ES-I3 (cell line): ENCODE results near the gene NDUFA8.

Experiments
- H3K36me3 ChIP-seq: 2 replicates; pipeline ENCODE4 v1.6.1; 2013; ENCODE audit warnings: mild to moderate bottlenecking, low read length, control low read depth, moderate library complexity; ENCODE audit not compliant: insufficient read depth
- H3K4me1 ChIP-seq: 2 replicates; pipeline ENCODE4 v1.6.1; 2013; ENCODE audit warnings: mild to moderate bottlenecking, control low read depth, low read length; ENCODE audit not compliant: insufficient read depth
- H3K9ac ChIP-seq: 2 replicates; pipeline ENCODE4 v1.6.1; 2013; ENCODE audit warnings: low read depth, mild to moderate bottlenecking, low read length, moderate library complexity
- H3K9me3 ChIP-seq: 2 replicates; pipeline ENCODE4 v1.6.1; 2013; ENCODE audit warnings: mild to moderate bottlenecking, low read length, moderate library complexity; ENCODE audit not compliant: control insufficient read depth, insufficient read depth

NDUFA8 gene

DNA sequence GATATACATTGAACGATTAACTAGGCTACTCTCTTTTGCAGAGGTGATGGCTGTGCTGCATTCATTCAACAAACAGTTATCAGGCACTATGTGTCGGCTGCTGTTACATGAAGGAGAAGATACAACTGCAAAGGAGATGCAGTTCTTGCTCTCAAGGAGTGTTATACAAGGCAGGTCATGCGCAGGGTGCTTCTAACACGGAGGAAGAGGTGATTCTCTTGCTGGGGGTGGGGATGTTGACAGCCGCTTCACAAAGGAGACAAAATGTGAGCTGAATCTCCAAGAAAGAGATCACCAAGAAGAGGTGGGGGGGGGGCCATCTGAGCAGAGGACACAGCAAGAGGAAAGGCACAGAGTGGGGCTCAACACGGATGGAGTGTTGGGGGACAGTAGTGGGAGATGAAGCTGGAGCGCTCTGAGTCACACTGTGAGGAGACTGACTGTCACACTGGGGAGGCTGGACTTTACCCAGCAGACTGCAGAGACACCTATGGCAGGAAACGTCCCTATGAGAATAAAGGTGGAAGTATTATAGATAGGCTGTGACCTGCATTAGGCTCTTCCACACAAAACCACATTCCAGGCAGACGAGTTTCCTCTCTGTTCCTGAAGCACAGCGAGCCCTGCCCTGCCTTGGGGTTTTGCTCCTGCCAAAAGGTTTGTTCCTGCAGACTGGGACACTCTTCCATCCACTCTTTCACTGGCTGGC, 20.9 kb downstream of the NDUFA8 start:
- peaks cover 29% of the 10 kb centered on the region for H3K4me1 ChIP-seq
- H3K36me3 ChIP-seq, result no peaks in the 10 kb centered on the region; the same call in 1 of the 2 replicates
- no peaks in the 10 kb centered on the region for H3K9me3 ChIP-seq
- H3K9ac ChIP-seq, result no peak overlapping the region

DNA sequence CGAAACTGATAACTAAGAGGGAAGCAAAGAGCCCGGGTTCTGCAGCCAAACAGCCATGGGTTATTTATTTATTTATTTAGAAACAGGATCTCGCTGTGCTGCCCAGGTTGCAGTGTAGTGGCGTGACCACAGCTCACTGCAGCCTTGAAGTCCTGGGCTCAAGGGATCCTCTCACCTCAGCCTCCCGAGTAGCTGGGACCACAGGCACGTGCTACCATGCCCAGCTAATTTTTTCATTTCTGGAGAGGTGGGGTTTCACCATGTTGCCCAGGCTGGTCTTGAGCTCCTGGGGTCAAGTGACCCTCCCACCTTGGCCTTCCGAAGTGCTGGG, 24.1 kb downstream of the NDUFA8 start:
- no peak overlapping the region for H3K9ac ChIP-seq
- peaks cover 55% of the 10 kb centered on the region for H3K4me1 ChIP-seq
- H3K9me3 ChIP-seq, result no peaks in the 10 kb centered on the region
- no peaks in the 10 kb centered on the region for H3K36me3 ChIP-seq

DNA sequence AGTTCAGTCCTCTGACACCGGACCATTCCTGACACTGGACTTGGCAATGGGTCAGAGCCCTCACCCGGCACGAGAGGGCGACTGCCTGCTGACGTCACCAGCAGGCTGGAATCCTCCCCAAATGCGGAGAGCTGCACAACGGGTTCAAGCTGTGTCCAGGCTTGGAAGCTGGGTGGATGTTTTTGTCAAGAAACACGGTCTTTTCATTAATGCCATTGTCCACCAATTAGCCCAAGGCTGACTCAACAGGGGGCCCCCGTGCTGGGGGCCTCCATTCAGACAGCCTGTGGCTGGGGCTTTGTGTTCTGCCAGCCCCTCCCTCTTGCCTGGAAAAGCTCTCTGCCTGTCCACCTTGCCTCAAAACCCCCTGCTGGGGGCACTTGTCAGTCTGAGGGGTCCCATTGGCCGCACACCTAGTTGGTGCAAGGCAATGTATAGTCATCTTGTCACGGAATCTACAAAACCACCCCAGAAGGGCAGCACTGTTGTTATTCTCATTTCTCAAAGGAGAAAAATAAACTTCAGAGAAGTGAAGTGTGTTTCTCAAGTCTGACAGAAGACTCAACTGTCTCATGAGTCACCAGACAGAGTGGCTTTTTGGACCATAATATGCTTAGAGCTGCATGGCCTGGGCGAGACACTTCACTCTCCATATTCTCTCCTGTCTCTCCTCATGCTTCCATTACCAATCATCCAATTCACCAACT, 24.6 kb downstream of the NDUFA8 start:
- peaks cover 55% of the 10 kb centered on the region for H3K4me1 ChIP-seq
- no peaks in the 10 kb centered on the region for H3K9me3 ChIP-seq
- H3K36me3 ChIP-seq, result no peaks in the 10 kb centered on the region
- H3K9ac ChIP-seq, result no peak overlapping the region

DNA sequence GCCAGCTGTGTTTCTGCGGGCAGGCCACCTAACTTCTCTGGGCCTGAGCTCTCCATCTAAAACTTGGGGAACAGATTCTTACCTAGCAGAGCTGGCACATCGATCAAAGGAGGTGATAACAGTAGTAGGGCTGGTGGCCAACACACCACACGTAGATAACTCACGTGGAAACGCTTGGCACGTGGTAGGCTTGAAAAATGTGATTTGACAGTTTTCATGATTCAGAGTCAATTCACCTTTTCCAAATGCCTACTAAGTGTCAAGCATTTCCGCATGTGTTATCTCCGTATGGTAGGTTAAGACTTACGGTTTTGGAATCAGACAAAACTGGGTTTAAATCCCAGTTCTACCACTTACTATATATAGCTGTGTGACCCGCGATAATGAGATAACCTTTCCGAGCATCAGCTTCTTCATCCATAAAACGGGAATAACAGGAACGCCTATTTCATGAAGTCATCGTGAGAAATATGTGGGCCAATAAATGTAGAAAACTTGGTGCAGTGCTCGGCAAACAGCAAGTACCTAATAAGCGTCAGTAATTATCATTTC, 25.5 kb downstream of the NDUFA8 start:
- no peaks in the 10 kb centered on the region for H3K36me3 ChIP-seq
- no peaks in the 10 kb centered on the region for H3K9me3 ChIP-seq
- peaks cover 53% of the 10 kb centered on the region for H3K4me1 ChIP-seq
- H3K9ac ChIP-seq, result no peak overlapping the region

DNA sequence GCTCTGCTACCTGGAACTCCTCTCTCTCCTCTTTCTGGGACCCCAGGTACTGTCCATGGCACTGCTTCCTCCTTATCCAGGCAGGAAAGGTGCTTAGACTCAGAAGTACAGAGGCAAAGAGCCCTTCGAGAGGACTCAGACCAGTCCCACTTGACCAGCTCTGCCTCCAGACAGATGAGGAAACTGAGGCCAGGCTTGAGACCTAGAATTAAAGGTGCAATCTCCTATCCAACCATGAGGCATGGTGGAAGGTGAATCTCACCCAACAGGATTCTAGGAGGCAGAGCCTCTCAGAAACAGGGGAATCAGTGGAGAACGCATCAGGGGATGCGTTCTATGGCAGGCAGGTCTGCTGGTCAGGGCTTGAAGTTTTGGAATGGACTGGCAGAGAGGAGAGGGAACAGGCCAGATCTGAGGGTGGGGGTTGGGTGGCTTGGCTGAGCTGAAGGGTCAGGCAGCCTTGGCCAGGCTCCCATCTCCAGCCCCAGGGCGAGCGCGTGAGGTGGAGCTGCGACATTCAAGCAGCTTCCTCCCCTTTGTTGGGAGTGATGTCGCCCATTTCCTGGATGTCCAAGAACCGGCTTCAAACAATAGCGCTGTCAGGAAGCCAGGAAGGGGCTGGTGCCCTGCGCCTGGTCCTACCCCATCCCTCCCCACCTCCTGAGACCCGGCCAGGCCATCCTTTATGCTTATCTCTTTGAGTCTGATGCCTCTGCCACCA, 26.2 kb downstream of the NDUFA8 start:
- Histone ChIP-seq H3K9me3 (no peaks in the 10 kb centered on the region), H3K4me1 (peaks cover 46% of the 10 kb centered on the region), H3K9ac (no peak overlapping the region), H3K36me3 (no peaks in the 10 kb centered on the region)

DNA sequence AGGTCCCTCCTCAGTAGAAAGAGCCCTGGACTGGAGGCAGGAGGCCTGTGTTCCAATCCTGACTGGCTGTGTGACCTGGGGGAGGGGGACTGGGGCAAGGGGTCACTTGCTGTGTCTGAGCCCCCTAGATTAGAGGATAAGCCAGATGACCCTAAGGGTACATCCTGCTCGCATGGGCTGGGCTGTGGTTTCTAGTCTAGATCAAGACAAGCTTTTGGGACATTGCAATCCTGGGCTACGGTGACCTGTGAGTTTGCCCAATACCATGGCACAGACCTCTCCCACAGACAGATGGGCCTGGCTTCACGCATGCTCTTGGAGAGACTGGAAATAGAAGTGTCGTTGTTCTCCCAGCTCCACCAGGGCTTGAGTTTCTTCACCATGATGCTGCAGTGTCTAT, 27.0 kb downstream of the NDUFA8 start:
- Histone ChIP-seq H3K9ac (no peak overlapping the region), H3K4me1 (peaks cover 42% of the 10 kb centered on the region), H3K36me3 (no peaks in the 10 kb centered on the region), H3K9me3 (no peaks in the 10 kb centered on the region)

DNA sequence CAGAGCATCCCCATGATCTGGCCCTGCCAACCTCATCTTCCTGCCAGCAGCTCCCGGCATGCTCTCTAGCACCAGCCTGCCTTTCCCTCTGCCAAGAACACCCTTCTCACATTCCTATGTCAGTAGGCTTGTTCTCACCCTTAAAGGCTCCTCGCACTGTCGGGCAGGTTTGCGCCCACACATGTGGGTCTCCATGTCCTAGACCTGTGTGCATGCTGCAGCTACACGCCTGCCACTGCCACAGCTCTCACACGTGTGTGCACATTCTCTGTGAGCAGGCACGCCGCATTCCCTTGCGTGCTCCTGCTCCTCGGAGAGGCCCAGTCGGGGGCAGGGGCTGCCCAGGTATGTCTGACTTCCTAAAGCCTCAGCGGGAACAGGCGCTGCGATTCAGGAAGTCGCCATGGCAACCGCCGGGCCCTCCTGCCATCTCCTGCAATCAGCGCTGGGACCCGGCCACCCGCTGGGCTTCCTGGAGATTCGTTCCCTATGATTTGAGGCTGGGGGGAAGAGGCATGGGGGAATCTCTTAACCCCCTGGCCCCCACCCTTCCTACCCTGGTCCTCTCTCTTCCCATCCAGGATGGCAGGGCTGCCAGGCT, 28.1 kb downstream of the NDUFA8 start:
- H3K9me3 ChIP-seq, result no peaks in the 10 kb centered on the region
- peaks cover 42% of the 10 kb centered on the region for H3K4me1 ChIP-seq
- H3K9ac ChIP-seq, result no peak overlapping the region
- no peaks in the 10 kb centered on the region for H3K36me3 ChIP-seq

DNA sequence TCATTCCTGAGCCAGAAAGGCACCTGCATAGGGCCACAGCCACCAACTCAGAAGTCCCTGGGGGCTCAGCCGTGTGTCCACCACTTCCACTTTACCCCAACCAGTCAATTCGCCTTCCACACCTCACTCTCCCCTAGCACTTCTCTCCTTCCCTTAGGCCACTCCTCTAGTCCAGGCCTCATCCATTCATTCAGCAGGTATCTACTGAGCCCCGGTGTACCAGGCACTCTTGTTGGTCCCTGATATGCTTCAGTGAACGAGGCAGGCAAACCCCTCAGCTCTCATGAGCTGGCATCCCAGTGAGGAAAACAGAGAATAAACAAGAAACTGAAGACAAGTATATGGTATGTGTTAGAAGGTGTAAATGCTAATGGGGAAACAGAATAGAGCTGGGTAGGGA, 28.7 kb downstream of the NDUFA8 start:
- no peaks in the 10 kb centered on the region for H3K9me3 ChIP-seq
- H3K4me1 ChIP-seq, result peaks cover 44% of the 10 kb centered on the region
- no peak overlapping the region for H3K9ac ChIP-seq
- H3K36me3 ChIP-seq, result no peaks in the 10 kb centered on the region

DNA sequence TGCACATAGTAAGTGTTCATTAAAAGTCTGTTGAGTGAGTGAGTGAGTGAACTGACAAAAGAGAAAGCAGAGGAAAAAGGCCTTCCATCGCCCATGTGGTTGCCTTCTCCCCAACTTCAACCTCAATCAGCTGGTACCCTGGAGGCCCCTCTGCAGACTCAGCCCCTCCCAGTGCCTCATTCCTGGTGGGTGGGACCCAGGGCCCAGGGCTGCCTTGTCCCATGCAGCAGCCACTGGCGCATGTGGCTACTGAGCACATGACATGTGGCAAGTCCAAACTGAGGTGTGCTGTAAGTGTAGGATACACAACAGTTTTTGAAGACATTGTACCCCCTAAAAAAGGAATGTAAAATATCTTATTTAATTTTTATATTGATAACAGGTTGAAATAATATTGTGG, 29.6 kb downstream of the NDUFA8 start:
- Histone ChIP-seq H3K36me3 (no peaks in the 10 kb centered on the region), H3K9me3 (no peaks in the 10 kb centered on the region), H3K9ac (no peak overlapping the region)

DNA sequence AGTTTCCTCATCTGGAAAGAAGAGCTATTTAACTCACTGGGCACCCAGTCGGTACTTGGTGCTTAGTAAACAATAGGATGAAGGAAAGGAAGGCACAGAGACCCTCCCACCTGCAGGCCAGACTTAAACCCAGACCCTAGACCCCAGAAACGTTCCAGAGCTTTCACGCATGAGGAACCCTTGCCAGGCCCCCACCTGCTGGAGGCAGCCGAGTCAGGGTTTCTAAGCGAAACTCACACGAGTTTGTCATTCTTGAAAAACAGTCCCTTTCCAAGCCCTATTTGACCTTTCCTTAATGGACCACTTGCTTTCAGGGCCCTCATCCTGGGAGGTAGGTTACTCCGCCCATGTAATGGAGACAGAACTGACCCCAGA, 30.6 kb downstream of the NDUFA8 start:
- Histone ChIP-seq H3K9ac (no peak overlapping the region), H3K9me3 (no peaks in the 10 kb centered on the region), H3K36me3 (no peaks in the 10 kb centered on the region), H3K4me1 (peaks cover 35% of the 10 kb centered on the region)

More for the DNA sequence above, 29.6 kb downstream of the NDUFA8 start:
- peaks cover 45% of the 10 kb centered on the region for H3K4me1 ChIP-seq

DNA sequence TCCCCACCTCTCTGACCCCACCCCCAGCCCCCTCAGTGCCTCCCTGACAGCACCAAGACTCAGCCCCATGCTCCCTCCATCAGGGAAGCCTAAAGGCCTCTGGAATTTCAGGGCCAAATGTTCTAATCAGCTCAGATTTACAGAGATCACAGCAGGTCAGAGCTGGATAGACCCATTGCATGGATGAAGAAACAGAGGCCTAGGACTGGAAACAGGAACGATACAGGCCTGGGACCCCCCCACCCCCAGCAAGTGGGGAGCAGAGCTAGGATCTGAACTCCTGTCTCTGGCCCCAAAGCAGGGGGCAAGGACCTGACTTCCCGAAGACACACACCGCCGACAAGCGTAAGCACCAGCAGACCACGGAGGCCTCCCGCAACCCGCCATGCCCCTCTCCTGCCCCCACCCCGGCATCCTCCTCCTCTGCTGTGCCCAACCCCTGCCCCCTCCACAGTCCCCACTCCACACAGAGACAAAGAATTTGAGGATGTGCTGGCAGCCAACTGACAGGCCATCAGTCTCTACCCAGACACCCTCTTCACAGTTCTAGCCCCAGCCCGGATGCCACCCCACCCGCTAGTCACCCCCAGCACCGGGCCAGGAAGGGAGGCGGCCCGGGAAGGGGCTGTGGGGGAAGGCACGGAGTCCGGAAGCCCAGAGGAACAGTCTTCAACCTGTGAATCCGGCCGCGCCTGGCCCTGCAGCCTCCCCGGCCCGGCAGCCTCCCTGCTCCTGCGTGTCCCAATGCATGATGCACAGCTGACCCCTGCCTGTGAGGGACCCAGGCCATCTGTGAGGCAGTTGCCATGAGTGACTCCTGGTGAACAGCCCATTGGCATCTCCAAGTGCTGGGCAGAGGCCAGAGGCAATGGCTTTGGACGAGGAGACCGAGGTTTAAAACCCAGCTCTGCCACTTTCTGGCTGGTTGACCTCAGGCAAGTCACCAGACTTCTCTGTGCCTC, 31.3 kb downstream of the NDUFA8 start:
- Histone ChIP-seq H3K36me3 (no peaks in the 10 kb centered on the region), H3K9me3 (no peaks in the 10 kb centered on the region), H3K4me1 (peaks cover 29% of the 10 kb centered on the region), H3K9ac (no peak overlapping the region)

DNA sequence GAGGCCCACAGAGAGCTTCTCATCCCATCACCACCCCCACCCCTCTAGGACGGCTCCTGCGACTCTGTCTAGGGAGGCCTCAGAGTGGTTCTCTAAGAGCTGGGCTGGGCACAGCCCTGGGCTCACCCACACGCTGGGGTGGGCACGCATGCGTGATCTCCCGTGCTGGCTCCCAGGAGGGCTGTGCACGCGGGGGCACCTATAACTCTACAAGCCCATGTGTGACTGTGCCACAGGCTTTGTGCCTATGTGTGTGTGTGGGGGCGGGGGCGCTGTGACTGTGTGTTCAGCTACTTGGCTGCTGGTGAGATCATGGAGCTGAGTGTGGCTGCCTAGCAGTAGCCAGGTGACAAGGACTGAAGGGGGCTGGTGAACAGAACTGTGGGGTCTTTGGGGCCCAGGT, 32.2 kb downstream of the NDUFA8 start:
- no peak overlapping the region for H3K9ac ChIP-seq
- peaks cover 27% of the 10 kb centered on the region for H3K4me1 ChIP-seq
- H3K9me3 ChIP-seq, result no peaks in the 10 kb centered on the region
- no peaks in the 10 kb centered on the region for H3K36me3 ChIP-seq

DNA sequence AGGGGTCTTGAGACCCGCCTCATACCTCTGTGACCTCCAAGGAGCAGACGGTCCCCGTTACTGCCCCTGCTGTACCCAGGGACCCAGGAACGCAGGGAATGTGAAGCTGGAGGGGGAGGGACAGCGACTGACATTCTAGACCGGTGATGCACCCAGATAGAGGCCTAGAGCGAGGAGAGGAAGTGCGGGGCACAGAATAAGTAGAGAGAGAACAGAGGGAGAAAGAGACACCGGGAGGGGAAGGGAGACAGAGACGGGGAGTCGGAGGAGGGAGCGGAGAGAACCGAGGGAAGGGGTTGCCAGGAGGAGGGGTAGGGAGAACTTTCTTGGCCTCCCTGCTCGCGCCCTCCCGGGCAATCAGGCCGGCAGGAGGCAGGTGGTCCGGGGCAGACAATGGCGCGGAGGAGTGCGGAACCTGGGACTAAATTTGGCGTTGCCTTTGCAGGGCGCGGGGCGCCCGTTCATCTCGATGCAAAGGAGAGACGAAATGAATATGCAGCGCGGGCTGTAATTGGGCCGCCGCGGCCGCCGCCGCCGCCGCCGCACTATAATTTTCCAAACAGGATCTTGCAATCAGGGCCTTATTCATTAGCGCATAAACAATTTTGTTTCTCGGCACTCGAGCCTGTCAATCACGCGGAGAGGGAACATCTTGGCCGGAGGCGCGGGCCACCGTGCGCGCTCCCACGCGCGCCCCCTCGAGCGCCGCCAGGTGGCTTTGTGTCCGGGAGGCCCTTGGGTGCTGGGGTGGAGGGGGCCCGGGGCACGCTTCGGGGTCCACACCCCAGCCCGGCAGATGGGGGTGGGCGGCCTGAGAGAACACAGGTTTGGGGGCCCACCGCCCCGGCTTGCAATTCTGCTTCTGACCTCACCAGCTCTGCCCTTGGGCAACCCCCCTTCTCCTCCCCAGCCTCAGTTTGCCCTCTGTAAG, 33.0 kb downstream of the NDUFA8 start:
- peak overlapping the region; percentile 56; the same call in 1 of the 2 replicates for H3K9ac ChIP-seq
- H3K9me3 ChIP-seq, result no peaks in the 10 kb centered on the region
- H3K4me1 ChIP-seq, result peaks cover 23% of the 10 kb centered on the region; the same call in 1 of the 2 replicates
- H3K36me3 ChIP-seq, result no peaks in the 10 kb centered on the region
